ENCODE measurements around the gene HEXB.
A peak's percentile ranks its signal among the peaks of the same experiment; 100 is the strongest.

HEXB gene

DNA sequence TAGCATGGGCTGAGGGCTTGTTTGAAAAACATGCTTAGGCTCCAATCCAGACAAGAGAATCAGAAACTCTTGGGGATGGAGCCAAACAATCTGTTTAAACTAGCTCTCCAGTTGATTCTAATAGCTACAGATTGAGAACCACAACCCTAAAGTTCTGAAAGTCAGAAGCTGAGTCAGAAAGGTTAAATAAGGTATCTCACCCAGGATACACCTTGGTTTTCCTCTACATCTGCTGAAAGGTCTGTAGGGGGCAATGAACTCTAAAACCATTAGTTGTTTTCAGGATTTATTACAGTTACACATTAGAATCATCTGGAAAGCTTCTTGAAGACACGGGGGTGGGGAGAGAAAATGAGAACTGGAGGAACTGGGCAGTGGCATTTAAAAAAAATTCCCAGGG is 76.2 kb downstream of the HEXB start:
- Histone ChIP-seq H4K20me1 (ENCODE audit: insufficient read depth, low read length) (no peaks in the 10 kb centered on the region), H3K27me3 (replicated peaks; ENCODE audit: insufficient read depth, low read length) (no peaks in the 10 kb centered on the region), H3K36me3 (replicated peaks; ENCODE audit: insufficient read depth, low read length) (peaks cover 9% of the 10 kb centered on the region; the same call in 1 of the 2 replicates), H3F3A (ENCODE audit: insufficient read depth, low read length) (peaks cover 14% of the 10 kb centered on the region; the same call in 1 of the 2 replicates), H3K4me1 (ENCODE audit: low read length) (peaks cover 21% of the 10 kb centered on the region), H3K27ac (ENCODE audit: low read length) (peak overlapping the region; percentile 42; the same call in 1 of the 2 replicates), H3K4me2 (ENCODE audit: low read depth, low read length) (peak overlapping the region; percentile 17), H3K9ac (ENCODE audit: low read length) (no peak overlapping the region), H3K9me3 (replicated peaks; ENCODE audit: insufficient read depth, low read length) (no peaks in the 10 kb centered on the region), H3K4me3 (ENCODE audit: low read length) (no peak overlapping the region), H3K79me2 (ENCODE audit: low read length) (peaks cover 42% of the 10 kb centered on the region), H2AFZ (ENCODE audit: low read length) (no peak overlapping the region), H3K9me2 (replicated peaks; ENCODE audit: insufficient read depth, low read length) (no peaks in the 10 kb centered on the region)
- DNase-seq, result peak; percentile 64
- TF ChIP-seq EZH2phosphoT487 (IDR thresholded peaks at IDR 0.05; ENCODE audit: low read length) (no peak), CTCF (IDR thresholded peaks at IDR 0.05; ENCODE audit: low read length) (peak; percentile 17; the same call in 1 of the 2 replicates), EZH2 (optimal IDR thresholded peaks at IDR 0.05; ENCODE audit: low read depth, low read length) (no peak)

DNA sequence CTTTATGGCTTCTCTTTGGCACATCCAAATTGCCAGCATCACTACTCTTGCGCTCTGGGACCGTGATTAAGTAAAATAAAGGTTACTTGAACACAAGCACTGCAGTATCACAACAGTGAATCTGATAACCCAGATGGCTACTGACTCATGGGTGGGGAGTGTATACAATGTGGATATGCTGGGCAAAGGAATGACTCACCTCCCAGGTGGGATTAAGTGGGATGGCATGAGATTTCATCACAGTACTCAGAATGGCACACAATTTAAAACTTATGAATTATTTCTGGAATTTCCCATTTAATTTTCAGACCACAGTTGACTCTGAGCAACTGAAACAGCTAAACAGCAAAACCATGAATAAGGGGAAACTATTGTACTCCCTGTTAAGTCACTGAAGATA is 77.6 kb downstream of the HEXB start:
- Histone ChIP-seq H3F3A (ENCODE audit: insufficient read depth, low read length) (peaks cover 14% of the 10 kb centered on the region; the same call in 1 of the 2 replicates), H3K27ac (ENCODE audit: low read length) (no peak overlapping the region), H3K9ac (ENCODE audit: low read length) (no peak overlapping the region), H3K79me2 (ENCODE audit: low read length) (peaks cover 54% of the 10 kb centered on the region), H3K36me3 (replicated peaks; ENCODE audit: insufficient read depth, low read length) (peaks cover 9% of the 10 kb centered on the region; the same call in 1 of the 2 replicates), H3K4me2 (ENCODE audit: low read depth, low read length) (no peak overlapping the region), H2AFZ (ENCODE audit: low read length) (no peak overlapping the region), H4K20me1 (ENCODE audit: insufficient read depth, low read length) (no peaks in the 10 kb centered on the region), H3K9me2 (replicated peaks; ENCODE audit: insufficient read depth, low read length) (no peaks in the 10 kb centered on the region), H3K4me1 (ENCODE audit: low read length) (peaks cover 21% of the 10 kb centered on the region), H3K9me3 (replicated peaks; ENCODE audit: insufficient read depth, low read length) (no peaks in the 10 kb centered on the region), H3K27me3 (replicated peaks; ENCODE audit: insufficient read depth, low read length) (no peaks in the 10 kb centered on the region), H3K4me3 (ENCODE audit: low read length) (no peak overlapping the region)
- TF ChIP-seq CTCF (IDR thresholded peaks at IDR 0.05; ENCODE audit: low read length), result no peak
- no peak for TF ChIP-seq EZH2 (optimal IDR thresholded peaks at IDR 0.05; ENCODE audit: low read depth, low read length)
- TF ChIP-seq EZH2phosphoT487 (IDR thresholded peaks at IDR 0.05; ENCODE audit: low read length), result no peak
- DNase-seq, result no peak

GRCh38 chr5:74763504-74763903 is 78.5 kb downstream of the HEXB start:
- no peak for DNase-seq
- no peak overlapping the region for H3K9ac ChIP-seq (ENCODE audit: low read length)
- no peak overlapping the region for H3K4me2 ChIP-seq (ENCODE audit: low read depth, low read length)
- TF ChIP-seq EZH2phosphoT487 (IDR thresholded peaks at IDR 0.05; ENCODE audit: low read length) (no peak), EZH2 (optimal IDR thresholded peaks at IDR 0.05; ENCODE audit: low read depth, low read length) (no peak), CTCF (IDR thresholded peaks at IDR 0.05; ENCODE audit: low read length) (no peak)
- H3K27ac ChIP-seq (ENCODE audit: low read length), result no peak overlapping the region
- no peaks in the 10 kb centered on the region for H3K27me3 ChIP-seq (replicated peaks; ENCODE audit: insufficient read depth, low read length)
- H3K4me3 ChIP-seq (ENCODE audit: low read length), result no peak overlapping the region
- H3F3A ChIP-seq (ENCODE audit: insufficient read depth, low read length), result peaks cover 14% of the 10 kb centered on the region; the same call in 1 of the 2 replicates
- H3K9me3 ChIP-seq (replicated peaks; ENCODE audit: insufficient read depth, low read length), result no peaks in the 10 kb centered on the region
- no peak overlapping the region for H2AFZ ChIP-seq (ENCODE audit: low read length)
- peaks cover 28% of the 10 kb centered on the region for H3K4me1 ChIP-seq (ENCODE audit: low read length)
- H3K9me2 ChIP-seq (replicated peaks; ENCODE audit: insufficient read depth, low read length), result no peaks in the 10 kb centered on the region
- peaks cover 5% of the 10 kb centered on the region; the same call in 1 of the 2 replicates for H3K36me3 ChIP-seq (replicated peaks; ENCODE audit: insufficient read depth, low read length)
- H3K79me2 ChIP-seq (ENCODE audit: low read length), result peaks cover 63% of the 10 kb centered on the region
- no peaks in the 10 kb centered on the region for H4K20me1 ChIP-seq (ENCODE audit: insufficient read depth, low read length)
